HepG2 (cell line): Measurements from ENCODE around the gene FOXG1. TPM values are rescaled to one million over a fixed set of nuclear protein-coding genes. Genes with fewer than 3 reads are reported as not detected.

Experiments used
- ATAC-seq: fragments of 200-7000 bp; cut with Tn5 transposase; 3 replicates; pipeline ENCODE4 v1.9.1; 2020; ENCODE audit warnings: mild to moderate bottlenecking, moderate library complexity
- BruUV-seq: library from RNA; stranded (reverse); fragments of 400-500 nt; replicated peaks from 2 replicates; lab custom pipeline; 2021; lab: Mats Ljungman, UMichigan
- CTCF ChIA-PET: fragments of 300-600 bp; formaldehyde crosslinking; extraction: SDS; loops from one replicate; lab custom pipeline; 2021; ENCODE audit warnings: low total read pairs, inconsistent platforms, low intra/inter-chr PET ratio; lab: Yijun Ruan, JAX
- POLR2A ChIA-PET: fragments of 350-600 bp; sonication (Branson Sonifier 250); formaldehyde crosslinking; loops from one replicate; lab custom pipeline; 2020; ENCODE audit warnings: antibody characterized with exemption, inconsistent platforms; lab: Yijun Ruan, JAX
- DNase-seq: peaks from one replicate; pipeline ENCODE4 v3.0.0-alpha.2; 2015; ENCODE audit warnings: low spot score
- FAIRE-seq: peaks from 3 replicates; lab custom pipeline; 2011; peaks lifted over from hg19 to GRCh38; lab: Jason Lieb, UNC
- H2AFZ ChIP-seq: one replicate; pipeline ENCODE4 v1.6.1; 2011; ENCODE audit warnings: low read length, inconsistent platforms
- H3K27ac ChIP-seq: fragments of 300-600 bp; 3 replicates; pipeline ENCODE4 v1.8.0; 2011; ENCODE audit warnings: mixed run types, mild to moderate bottlenecking, mixed read lengths, low read length, inconsistent platforms; ENCODE audit not compliant: insufficient read depth; ENCODE audit errors: extremely low read length
- H3K27me3 ChIP-seq, 2 experiments: fragments of 200-600 bp in 1 of 2; 2 replicates in 1 of 2; 3 replicates in 1 of 2; pipeline versions ENCODE4 v1.6.0 to v1.8.0; 2011; ENCODE audit warnings: low read length in 2 of 2, mild to moderate bottlenecking in 2 of 2, moderate library complexity in 2 of 2, inconsistent platforms in 1 of 2; ENCODE audit not compliant: insufficient read depth in 2 of 2, control insufficient read depth in 1 of 2
- H3K36me3 ChIP-seq, 2 experiments: fragments of 200-600 bp in 1 of 2; replicated peaks in 1 of 2; 2 replicates in 1 of 2; 3 replicates in 1 of 2; pipeline versions ENCODE4 v1.5.1 to v1.8.0; 2011; ENCODE audit warnings: low read length in 2 of 2, inconsistent platforms in 1 of 2; ENCODE audit not compliant: insufficient read depth in 2 of 2, control insufficient read depth in 1 of 2
- H3K4me1 ChIP-seq: 2 replicates; pipeline ENCODE4 v1.5.1; 2012; ENCODE audit warnings: low read length, inconsistent platforms; ENCODE audit not compliant: insufficient read depth
- H3K4me2 ChIP-seq: 2 replicates; pipeline ENCODE4 v1.6.0; 2011; ENCODE audit warnings: low read depth, low read length, inconsistent platforms
- H3K4me3 ChIP-seq, 3 experiments: fragments of 200-600 bp in 1 of 3; sonication (generic), shearing (Covaris generic) in 1 of 3; replicated peaks in 1 of 3; 2 replicates each; pipeline ENCODE4 v1.5.1; 2011 to 2016; ENCODE audit warnings: low read length in 3 of 3, inconsistent platforms in 2 of 3, low read depth in 2 of 3, mild to moderate bottlenecking in 2 of 3, control low read depth in 1 of 3, mixed read lengths in 1 of 3; ENCODE audit not compliant: insufficient read depth in 1 of 3
- H3K79me2 ChIP-seq: one replicate; pipeline ENCODE4 v1.6.1; 2011; ENCODE audit warnings: low read length, inconsistent platforms; ENCODE audit not compliant: insufficient read depth
- H3K9ac ChIP-seq: 2 replicates; pipeline ENCODE4 v1.6.0; 2011; ENCODE audit warnings: mild to moderate bottlenecking, low read depth, low read length, inconsistent platforms; ENCODE audit not compliant: insufficient read depth
- H3K9me3 ChIP-seq: 2 replicates; pipeline ENCODE4 v1.5.1; 2012; ENCODE audit warnings: mild to moderate bottlenecking, low read length
- H4K20me1 ChIP-seq: 2 replicates; pipeline ENCODE4 v1.6.0; 2011; ENCODE audit warnings: inconsistent platforms, mild to moderate bottlenecking, low read length, moderate library complexity; ENCODE audit not compliant: insufficient read depth
- ELK4 ChIP-seq: sonication (generic); formaldehyde crosslinking; IDR thresholded peaks from 2 replicates; pipeline ENCODE4 v1.9.0; 2021; ENCODE audit warnings: missing genetic modification reagents, borderline replicate concordance
- ETV5 ChIP-seq: IDR thresholded peaks from 2 replicates; pipeline ENCODE4 v1.6.1; 2018; ENCODE audit warnings: missing biosample characterization, missing genetic modification reagents, inconsistent platforms, borderline replicate concordance
- HDAC1 ChIP-seq: sonication (generic); formaldehyde crosslinking; IDR thresholded peaks from 2 replicates; pipeline ENCODE4 v1.5.1; 2020; ENCODE audit warnings: mild to moderate bottlenecking, missing genetic modification reagents
- HOXA5 ChIP-seq: sonication (generic); formaldehyde crosslinking; IDR thresholded peaks from 2 replicates; pipeline ENCODE4 v1.4.0; 2020; ENCODE audit warnings: missing genetic modification reagents
- MAFF ChIP-seq: IDR thresholded peaks from 2 replicates; pipeline ENCODE4 v1.6.1; 2011; ENCODE audit warnings: low read depth, low read length, improper control_type of control experiment
- PTBP1 ChIP-seq: fragments of 200-400 bp; formaldehyde crosslinking; IDR thresholded peaks from 2 replicates; pipeline ENCODE4 v1.6.1; 2018; ENCODE audit warnings: low read length, low read depth; ENCODE audit not compliant: poor library complexity, severe bottlenecking
- RORA ChIP-seq: sonication (generic); formaldehyde crosslinking; IDR thresholded peaks from 2 replicates; pipeline ENCODE4 v1.5.0; 2020; ENCODE audit warnings: mild to moderate bottlenecking, missing genetic modification reagents, moderate library complexity
- SP1 ChIP-seq, 2 experiments: fragments of 450-650 bp in 1 of 2; sonication (generic) in 1 of 2; formaldehyde crosslinking in 1 of 2; IDR thresholded peaks; 2 replicates each; pipeline versions ENCODE4 v1.4.0 to v1.6.1; 2016 to 2020; ENCODE audit warnings: missing genetic modification reagents in 1 of 2
- STAG1 ChIP-seq: sonication (generic); formaldehyde crosslinking; IDR thresholded peaks from 2 replicates; pipeline ENCODE4 v1.4.0; 2020; ENCODE audit warnings: missing genetic modification reagents
- ZBTB46 ChIP-seq: sonication (generic); formaldehyde crosslinking; IDR thresholded peaks from 2 replicates; pipeline ENCODE4 v1.4.0; 2020; ENCODE audit warnings: mild to moderate bottlenecking, missing genetic modification reagents, borderline replicate concordance
- ZFAT ChIP-seq: sonication (generic); formaldehyde crosslinking; conservative IDR thresholded peaks from 2 replicates; pipeline ENCODE4 v1.8.1; 2023; ENCODE audit warnings: missing genetic modification reagents, inconsistent platforms
- ZNF451 ChIP-seq: sonication (generic); formaldehyde crosslinking; IDR thresholded peaks from 2 replicates; pipeline ENCODE4 v1.5.0; 2020; ENCODE audit warnings: mild to moderate bottlenecking, missing genetic modification reagents
- ZNF468 ChIP-seq: sonication (generic); formaldehyde crosslinking; IDR thresholded peaks from 2 replicates; pipeline ENCODE4 v1.8.0; 2022; ENCODE audit warnings: mild to moderate bottlenecking, moderate library complexity, missing genetic modification reagents
- ZNF530 ChIP-seq: sonication (generic); formaldehyde crosslinking; IDR thresholded peaks from 2 replicates; pipeline ENCODE4 v1.5.0; 2020; ENCODE audit warnings: low read depth, mild to moderate bottlenecking, missing genetic modification reagents
- ZNF660 ChIP-seq: sonication (generic); formaldehyde crosslinking; IDR thresholded peaks from 2 replicates; pipeline ENCODE4 v1.5.1; 2020; ENCODE audit warnings: mild to moderate bottlenecking, low read depth, missing genetic modification reagents, borderline replicate concordance
- WGBS: methylation state at CpG from one replicate; pipeline ENCODE4 v1.1.6; 2017; ENCODE audit warnings: low lambda C conversion rate; 5-methylcytosine and 5-hydroxymethylcytosine counted together
- in situ Hi-C: cut with HindIII; loops from 2 replicates; pipeline ENCODE4 v1.10.0; 2017; ENCODE audit warnings: low pct_unique_long_range_greater_than_20kb; ENCODE audit not compliant: extremely low pct_ligation_motif_present
- intact Hi-C: fragments of 100-400 bp; cut with micrococcal nuclease; formaldehyde crosslinking; loops from one replicate; pipeline ENCODE4 v1.10.0; 2022; ENCODE audit not compliant: unreplicated experiment
- polyA plus RNA-seq, 8 experiments: library from polyadenylated mRNA; depleted of rRNA in 3 of 8; stranded (reverse) in 7 of 8; unstranded in 1 of 8; fragments of >200 nt; fragmentation: Illumina TruSeq in 4 of 8; extraction: Trizol in 4 of 8; gene quantifications; 2 replicates each; pipeline versions ENCODE4 v1.2.1 to v1.2.3, GENCODE V29; 2011 to 2016; ENCODE audit warnings: low read depth in 4 of 8, missing spikeins in 1 of 8, mixed read lengths in 1 of 8; ENCODE audit not compliant: insufficient read depth in 1 of 8
- total RNA-seq, 5 experiments: library from RNA; depleted of rRNA; stranded (reverse); fragments of >200 nt; fragmentation: Illumina TruSeq; extraction: Trizol; gene quantifications; 2 replicates each; pipeline ENCODE4 v1.2.3, GENCODE V29; 2016; ENCODE audit warnings: low read depth in 1 of 5
- TF ChIP-seq, protein P1 (sequence below): sonication (generic); formaldehyde crosslinking; conservative IDR thresholded peaks from 2 replicates; pipeline ENCODE4 v1.8.1; 2023; ENCODE audit warnings: missing genetic modification reagents

The FOXG1 gene
- total and polyA plus RNA-seq, 2 of the 13 experiments (the other 11 are each of a cell fraction or from before 2014, with no cell fraction given), result not detected

DNA sequence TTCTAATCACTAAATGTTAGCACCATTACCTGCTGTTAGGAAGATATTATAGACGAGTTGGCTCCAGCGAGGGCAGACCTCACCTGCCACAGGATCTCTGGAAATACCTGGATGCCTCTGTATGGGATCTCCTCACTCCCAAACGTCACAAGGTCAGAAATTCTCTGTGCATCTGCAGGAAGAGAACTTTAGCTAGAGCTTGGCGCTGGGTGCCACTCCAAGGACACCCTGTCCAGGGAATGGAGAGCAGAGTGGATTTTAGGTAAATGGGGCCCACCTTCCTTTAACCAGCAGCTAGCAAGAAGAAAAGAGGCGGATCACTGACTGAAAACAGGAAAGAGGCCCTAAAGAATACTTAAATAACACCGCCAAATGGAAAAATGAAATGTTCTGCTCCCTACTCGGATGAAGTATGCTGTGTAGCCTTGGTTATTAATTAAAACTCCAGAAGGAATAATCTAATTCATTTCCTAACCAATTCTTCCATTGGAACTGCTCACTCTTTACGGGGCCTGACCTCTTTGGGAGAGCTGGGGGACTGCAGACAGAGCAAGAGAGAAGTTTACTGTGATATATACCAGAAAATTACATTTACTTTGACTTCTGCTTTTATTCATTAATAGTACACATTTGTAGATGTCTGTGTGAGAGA, 4.2 kb upstream of the FOXG1 start:
- no TSS peak for BruUV-seq
- Histone ChIP-seq H3K27me3 (peaks cover 0 to 59% of the 10 kb centered on the region in 2 experiments; a peak in 3 of 5 replicates), H3K4me3 (no peak overlapping the region), H2AFZ (no peak overlapping the region), H3K27ac (no peak overlapping the region), H3K9ac (no peak overlapping the region), H3K4me2 (no peak overlapping the region), H3K9me3 (no peaks in the 10 kb centered on the region), H3K79me2 (no peaks in the 10 kb centered on the region), H4K20me1 (no peaks in the 10 kb centered on the region), H3K4me1 (peaks cover 13% of the 10 kb centered on the region), H3K36me3 (no peaks in the 10 kb centered on the region)
- 15% methylated on average over 8 of the region's 8 CpGs for WGBS
- ATAC-seq (peak; percentile 24), FAIRE-seq (no peak), DNase-seq (no peak)
- in situ Hi-C loops (no loop called here), intact Hi-C loops (no loop called here)
- POLR2A ChIA-PET, result no interaction called here
- CTCF ChIA-PET, result no interaction called here
- no peak for TF ChIP-seq RORA
- TF ChIP-seq ZNF451, result no peak
- no peak for TF ChIP-seq ZNF468 (CRISPR knock-in tag)
- no peak for TF ChIP-seq HDAC1 (CRISPR knock-in tag)
- no peak for TF ChIP-seq SP1 (IDR thresholded peaks at IDR 0.05)
- no peak for TF ChIP-seq SP1 (CRISPR knock-in tag; IDR thresholded peaks at IDR 0.05)
- TF ChIP-seq ELK4 (CRISPR knock-in tag), result no peak
- TF ChIP-seq ZNF530 (CRISPR knock-in tag), result no peak
- no peak for TF ChIP-seq STAG1 (CRISPR knock-in tag)
- no peak for TF ChIP-seq ZFAT (CRISPR knock-in tag)
- TF ChIP-seq PTBP1, result no peak
- TF ChIP-seq, protein P1, sequence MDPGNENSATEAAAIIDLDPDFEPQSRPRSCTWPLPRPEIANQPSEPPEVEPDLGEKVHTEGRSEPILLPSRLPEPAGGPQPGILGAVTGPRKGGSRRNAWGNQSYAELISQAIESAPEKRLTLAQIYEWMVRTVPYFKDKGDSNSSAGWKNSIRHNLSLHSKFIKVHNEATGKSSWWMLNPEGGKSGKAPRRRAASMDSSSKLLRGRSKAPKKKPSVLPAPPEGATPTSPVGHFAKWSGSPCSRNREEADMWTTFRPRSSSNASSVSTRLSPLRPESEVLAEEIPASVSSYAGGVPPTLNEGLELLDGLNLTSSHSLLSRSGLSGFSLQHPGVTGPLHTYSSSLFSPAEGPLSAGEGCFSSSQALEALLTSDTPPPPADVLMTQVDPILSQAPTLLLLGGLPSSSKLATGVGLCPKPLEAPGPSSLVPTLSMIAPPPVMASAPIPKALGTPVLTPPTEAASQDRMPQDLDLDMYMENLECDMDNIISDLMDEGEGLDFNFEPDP, result no peak
- no peak for TF ChIP-seq ZBTB46 (CRISPR knock-in tag)
- no peak for TF ChIP-seq MAFF
- no peak for TF ChIP-seq HOXA5 (CRISPR knock-in tag)
- TF ChIP-seq ZNF660 (CRISPR knock-in tag), result no peak
- TF ChIP-seq ETV5, result no peak
